ENCODE data around the gene ECE1.

DNA sequence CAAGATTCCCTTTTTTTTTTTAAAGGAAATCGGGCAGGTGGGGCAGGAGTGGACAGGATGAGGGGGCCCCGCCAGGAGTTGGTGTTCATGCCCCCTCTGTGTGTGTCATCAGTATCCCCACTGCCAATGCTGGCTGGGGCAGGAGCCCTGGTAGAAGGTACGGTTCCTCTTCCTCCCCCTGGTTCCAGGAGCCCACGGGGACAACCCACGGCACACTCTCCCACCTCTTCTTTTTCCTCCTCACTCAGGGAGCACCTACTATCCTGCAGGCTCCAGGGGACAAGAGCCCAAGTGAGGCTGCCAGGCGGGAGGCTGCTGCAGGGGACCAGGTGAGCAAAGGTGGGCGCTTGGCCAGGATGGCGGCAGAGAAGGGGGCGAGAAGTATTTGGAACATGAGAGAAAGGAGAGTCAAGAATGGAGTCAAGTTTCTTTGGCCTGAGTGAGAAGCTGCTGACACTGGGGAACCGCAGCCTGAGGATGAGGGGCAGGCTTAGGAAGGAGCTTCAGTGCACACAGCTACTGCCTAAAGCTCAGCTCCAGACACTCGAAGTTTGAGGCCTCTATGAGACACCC lies 26.5 kb downstream of the ECE1 start:
- no peak for TF ChIP-seq POLR2A (IDR thresholded peaks at IDR 0.05; ENCODE audit: low read depth, low read length)
- TF ChIP-seq, protein P1, sequence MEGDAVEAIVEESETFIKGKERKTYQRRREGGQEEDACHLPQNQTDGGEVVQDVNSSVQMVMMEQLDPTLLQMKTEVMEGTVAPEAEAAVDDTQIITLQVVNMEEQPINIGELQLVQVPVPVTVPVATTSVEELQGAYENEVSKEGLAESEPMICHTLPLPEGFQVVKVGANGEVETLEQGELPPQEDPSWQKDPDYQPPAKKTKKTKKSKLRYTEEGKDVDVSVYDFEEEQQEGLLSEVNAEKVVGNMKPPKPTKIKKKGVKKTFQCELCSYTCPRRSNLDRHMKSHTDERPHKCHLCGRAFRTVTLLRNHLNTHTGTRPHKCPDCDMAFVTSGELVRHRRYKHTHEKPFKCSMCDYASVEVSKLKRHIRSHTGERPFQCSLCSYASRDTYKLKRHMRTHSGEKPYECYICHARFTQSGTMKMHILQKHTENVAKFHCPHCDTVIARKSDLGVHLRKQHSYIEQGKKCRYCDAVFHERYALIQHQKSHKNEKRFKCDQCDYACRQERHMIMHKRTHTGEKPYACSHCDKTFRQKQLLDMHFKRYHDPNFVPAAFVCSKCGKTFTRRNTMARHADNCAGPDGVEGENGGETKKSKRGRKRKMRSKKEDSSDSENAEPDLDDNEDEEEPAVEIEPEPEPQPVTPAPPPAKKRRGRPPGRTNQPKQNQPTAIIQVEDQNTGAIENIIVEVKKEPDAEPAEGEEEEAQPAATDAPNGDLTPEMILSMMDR (conservative IDR thresholded peaks at IDR 0.05; ENCODE audit: low read depth, low read length), result no peak
- TF ChIP-seq FOS (IDR thresholded peaks at IDR 0.05; ENCODE audit: low read depth, low read length), result no peak
- no peak for TF ChIP-seq RAD21 (IDR thresholded peaks at IDR 0.05; ENCODE audit: low read length)
- TF ChIP-seq, protein P2, sequence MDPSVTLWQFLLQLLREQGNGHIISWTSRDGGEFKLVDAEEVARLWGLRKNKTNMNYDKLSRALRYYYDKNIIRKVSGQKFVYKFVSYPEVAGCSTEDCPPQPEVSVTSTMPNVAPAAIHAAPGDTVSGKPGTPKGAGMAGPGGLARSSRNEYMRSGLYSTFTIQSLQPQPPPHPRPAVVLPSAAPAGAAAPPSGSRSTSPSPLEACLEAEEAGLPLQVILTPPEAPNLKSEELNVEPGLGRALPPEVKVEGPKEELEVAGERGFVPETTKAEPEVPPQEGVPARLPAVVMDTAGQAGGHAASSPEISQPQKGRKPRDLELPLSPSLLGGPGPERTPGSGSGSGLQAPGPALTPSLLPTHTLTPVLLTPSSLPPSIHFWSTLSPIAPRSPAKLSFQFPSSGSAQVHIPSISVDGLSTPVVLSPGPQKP (IDR thresholded peaks at IDR 0.05; ENCODE audit: borderline replicate concordance, low read depth, low read length), result no peak
- TF ChIP-seq MXI1 (IDR thresholded peaks at IDR 0.05; ENCODE audit: borderline replicate concordance, low read depth, low read length), result no peak
- TF ChIP-seq SMC3 (IDR thresholded peaks at IDR 0.05; ENCODE audit: low read depth, low read length), result no peak
- TF ChIP-seq, protein P3, sequence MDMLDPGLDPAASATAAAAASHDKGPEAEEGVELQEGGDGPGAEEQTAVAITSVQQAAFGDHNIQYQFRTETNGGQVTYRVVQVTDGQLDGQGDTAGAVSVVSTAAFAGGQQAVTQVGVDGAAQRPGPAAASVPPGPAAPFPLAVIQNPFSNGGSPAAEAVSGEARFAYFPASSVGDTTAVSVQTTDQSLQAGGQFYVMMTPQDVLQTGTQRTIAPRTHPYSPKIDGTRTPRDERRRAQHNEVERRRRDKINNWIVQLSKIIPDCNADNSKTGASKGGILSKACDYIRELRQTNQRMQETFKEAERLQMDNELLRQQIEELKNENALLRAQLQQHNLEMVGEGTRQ (IDR thresholded peaks at IDR 0.05; ENCODE audit: low read depth, low read length), result no peak
- TF ChIP-seq BHLHE40 (IDR thresholded peaks at IDR 0.05; ENCODE audit: low read depth, low read length), result no peak
- TF ChIP-seq CHD1 (IDR thresholded peaks at IDR 0.05; ENCODE audit: low read depth, low read length), result no peak
- TF ChIP-seq MAFK (IDR thresholded peaks at IDR 0.05; ENCODE audit: low read depth, low read length), result no peak
- TF ChIP-seq CEBPB (IDR thresholded peaks at IDR 0.05; ENCODE audit: low read depth, low read length), result no peak

Data from IMR-90 (cell line).